ENCODE results near the gene IL15RA.
"Not testable (repeated sequence)": the region's sequence is repeated elsewhere in the genome, so short reads cannot be mapped to it uniquely, and the experiment has no call there.

The IL15RA gene

DNA sequence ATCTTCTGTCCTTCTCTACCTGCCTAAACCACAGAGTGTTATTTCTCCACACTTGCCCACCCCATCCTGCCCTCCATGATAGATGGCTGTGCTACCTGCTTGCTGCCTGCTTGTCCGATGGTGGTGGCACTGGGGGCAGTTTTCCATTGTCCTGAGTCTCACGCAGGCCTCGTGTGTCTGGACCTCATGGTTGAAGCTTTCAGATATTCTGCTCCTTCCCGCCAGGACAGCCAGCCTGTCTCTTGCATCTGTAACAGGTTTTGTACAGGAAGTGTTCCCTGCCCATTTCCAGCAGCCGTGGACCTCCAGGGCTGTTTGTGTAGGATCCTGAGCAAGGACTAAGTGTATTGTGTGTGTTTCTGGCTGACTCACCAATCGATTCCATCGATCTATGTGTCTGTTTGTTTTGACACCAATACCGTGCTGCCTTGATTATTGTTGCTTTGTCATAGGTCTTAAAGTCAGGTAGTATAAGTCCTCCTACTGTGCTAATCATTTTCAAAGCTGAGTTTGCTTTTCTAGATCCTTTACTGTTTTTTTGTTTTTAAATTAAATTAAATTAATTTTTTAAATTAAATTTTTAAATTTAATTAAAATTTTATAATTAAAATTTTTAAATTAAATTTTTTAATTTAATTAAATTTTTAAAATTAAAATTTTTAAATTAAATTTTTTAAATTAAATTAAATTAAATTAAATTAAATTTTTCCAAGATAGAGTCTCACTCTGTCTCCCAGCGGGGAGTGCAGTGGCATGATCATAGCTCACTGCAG lies 8.5 kb downstream of the IL15RA start:
- FAIRE-seq: peak; percentile 92

DNA sequence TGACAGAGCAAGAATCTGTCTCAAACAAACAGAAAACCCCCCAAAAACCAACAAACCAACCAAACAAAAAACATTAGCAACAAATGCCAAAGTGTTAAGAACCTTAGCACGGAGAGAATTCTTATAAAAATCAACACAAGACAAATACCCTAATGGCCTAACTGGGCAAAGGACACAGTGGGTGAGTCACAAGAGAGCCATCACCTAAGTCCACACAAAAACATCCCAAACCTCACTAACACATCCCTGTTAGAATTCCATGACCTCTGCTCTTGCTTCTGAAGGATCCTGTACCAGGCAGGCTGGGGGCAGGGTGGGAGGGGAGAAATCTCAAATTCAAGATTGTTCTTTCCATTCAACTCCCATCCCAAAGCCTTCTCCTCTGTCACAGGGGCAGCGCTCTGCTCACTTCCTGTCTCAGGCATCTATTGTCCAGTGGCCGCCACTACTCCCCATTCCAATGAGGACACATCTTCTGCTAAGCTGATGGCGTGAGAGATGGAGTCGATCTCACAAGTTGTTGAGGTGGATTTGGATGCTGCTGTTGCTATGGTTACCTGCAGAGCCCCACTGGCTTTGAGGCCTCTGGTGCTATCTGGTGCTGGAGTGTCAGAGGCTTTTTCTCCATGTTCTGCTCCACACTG lies 9.2 kb downstream of the IL15RA start:
- FAIRE-seq: no peak

DNA sequence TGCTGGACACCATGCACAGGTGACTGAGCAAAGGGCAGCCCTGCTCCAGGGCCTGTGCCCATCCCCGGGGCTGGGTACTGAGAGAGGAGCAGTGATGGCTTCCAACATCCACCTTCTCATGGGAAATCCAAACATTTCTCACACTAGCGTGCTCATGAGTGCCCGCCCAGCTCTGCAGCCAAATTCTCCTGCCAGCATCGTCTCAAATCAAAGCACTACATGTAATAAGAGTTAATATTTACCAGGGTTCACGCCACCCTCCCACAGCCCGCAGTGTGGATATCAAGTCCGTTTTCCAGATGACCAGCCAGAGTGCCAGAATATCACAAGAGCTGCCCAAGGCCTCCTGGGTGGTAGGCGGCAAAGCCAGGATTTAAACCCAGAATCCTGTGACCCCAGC lies 12.1 kb downstream of the IL15RA start:
- no peak for FAIRE-seq

DNA sequence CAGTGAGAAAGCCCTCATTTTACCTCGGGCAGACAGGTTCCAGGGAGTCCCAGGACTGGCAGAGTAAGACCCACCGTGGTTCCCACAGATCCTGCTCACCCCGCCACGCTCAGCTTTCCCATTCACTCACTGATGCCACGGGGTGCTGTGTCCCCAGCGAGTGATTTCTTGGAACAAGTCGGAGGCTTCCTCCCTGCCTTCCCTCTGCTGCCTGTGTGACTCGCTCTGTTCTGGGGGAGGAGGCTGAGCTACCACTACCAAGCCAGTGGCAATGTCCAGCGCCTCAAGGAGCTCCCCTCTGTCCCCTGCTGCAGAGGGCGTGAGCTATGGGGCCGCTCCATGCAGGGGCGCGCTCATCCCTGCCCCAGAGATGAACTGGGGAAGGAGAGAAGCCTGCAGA lies 12.6 kb downstream of the IL15RA start:
- no peak for FAIRE-seq

DNA sequence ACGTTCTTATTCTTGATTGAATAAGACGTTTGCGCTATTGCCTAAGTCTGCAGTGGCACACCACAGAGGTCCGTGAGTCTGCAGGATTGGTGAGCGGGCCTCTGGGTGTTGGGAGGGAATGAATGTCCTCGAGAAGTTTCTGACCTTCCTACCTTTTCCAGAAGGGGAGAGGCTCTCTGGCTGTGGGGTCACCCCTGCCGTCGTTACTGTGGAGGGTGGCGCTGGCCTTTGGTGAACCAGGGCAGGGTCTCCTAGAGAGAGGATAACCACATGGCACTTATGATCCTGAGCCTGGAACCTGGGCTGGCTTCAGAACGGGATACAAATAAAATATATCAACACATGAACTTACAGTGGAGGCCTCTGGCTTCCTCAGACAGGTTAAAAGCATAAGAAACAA lies 13.8 kb downstream of the IL15RA start:
- FAIRE-seq: no peak

DNA sequence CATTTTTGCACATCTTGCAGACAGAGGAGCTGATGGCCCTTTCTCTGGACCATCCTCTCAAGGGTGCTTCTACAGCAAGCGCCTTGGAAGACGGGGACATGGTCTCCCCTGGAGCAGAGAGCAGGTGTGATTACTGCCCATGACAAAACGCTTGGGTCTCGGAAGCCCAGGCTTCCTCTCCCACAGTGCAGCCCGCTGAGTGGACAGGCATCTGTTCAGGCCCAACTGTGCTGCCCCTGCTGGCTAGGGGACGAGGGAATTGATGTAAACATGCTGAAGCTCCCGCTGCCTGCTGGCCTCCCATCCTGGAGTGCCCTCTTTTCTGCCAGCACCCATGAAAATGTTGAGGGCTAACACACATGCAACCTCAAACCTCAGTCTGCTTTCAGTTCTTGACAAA lies 14.3 kb downstream of the IL15RA start:
- FAIRE-seq: no peak

DNA sequence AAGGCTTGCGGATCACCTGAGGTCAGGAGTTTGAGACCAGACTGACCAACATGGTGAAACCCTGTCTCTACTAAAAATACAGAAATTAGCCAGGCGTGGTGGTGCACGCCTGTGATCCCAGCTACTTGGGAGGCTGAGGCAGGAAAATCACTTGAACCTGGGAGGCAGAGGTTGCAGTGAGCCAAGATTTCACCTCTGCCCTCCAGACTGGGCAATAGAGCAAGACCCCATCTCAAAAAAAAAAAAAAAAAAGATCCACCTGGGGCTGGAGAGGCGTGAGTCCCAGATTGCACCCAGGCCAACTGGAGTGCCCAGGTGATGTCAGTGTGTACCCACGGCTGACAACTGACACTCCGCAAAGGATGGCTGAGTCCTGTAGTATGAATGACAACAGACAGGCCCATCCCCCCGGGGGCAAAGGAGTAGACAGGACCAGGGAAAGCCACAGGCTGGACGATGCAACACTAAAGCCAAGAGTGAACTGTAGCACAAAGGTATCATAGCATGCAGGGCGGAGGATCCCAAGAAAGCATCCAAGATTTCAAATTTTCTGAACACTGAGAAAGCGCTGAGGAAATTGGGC lies 14.9 kb downstream of the IL15RA start:
- not testable (repeated sequence) for FAIRE-seq

DNA sequence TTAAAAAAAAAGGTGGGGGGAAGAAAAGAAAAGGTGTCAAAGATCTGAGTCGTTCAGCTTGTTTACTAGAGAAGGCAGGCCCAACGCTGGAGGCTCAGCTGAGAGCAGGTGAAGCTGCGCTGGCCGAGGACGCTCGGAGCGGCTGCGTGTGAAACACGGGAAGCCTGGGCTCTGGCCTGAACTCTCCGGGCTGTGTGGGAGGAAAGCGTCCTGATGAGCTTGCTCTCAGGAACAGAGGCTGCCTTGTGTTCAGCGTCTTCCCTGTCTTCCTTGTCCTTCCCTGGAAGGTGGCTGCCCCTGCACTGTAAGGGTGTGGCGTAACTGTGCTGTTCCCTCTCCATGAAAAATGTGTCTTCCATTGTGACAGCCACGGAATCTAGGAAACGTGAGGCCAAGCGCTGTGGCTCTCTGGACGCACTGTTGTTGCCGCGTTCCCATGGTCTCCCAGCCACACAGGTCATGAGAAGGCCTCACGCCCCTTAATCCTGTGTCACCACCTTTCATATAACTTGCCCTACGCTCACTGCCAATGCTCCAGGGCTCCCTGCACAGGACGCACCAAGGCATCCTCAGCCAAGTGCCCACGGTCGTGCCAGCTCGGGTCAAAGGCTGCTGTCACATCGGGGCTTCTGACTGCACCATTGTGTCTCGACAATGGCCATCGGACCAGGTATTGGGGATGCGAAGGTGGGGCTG lies 15.8 kb downstream of the IL15RA start:
- FAIRE-seq: no peak

DNA sequence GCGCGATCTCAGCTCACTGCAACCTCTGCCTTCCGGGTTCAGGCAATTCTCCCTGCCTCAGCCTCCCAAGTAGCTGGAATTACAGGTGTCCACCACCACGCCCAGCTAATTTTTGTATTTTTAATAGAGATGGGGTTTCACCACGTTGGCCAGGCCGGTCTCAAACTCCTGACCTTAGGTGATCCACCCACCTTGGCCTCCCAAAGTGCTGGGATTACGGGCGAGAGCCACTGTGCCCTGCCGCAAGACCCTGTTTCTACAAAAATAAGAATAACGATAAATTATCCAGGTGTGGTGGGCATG lies 16.4 kb downstream of the IL15RA start:
- not testable (repeated sequence) for FAIRE-seq

DNA sequence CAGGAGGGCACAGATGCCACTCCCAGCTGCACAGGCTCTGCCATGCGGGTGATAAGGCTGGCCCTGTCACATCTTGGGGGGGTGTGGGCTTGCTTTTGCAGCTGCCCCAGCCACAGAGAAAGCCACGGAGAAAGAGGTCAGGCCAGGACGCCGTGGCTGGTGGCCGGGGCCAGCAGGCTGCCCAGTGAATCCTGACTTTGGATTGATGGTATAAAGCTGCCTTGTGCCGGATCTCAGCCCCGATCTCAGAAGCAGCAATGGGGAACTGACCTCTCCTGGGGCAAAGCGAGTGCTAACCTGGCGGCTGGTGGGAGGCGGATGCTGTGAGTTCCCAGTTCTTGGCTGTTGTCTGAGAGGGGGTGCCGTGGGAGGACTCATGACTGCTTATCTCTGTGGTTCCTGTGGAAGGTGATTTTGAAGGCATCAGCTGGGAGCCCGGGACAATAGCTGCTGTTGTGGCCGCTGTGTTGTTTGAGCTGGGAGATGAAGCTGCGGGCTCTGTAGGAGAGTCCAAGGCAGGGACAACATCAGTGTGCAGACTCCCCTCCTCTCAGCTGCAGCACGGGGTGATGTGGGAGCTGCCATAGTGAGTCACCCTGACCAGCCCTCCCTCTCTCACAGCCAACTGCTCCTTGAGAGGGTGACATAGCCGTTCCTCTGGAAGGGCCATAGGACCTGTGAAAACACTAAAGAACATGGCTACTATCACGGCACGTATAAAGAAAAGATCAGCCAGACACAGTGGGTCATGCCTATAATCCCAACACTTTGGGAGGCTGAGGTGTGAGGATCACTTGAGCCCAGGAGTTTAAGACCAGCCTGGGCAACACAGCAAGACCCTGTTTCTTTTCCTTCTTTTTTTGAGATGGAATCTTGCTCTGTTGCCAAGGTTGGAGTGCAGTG lies 17.0 kb downstream of the IL15RA start:
- FAIRE-seq: no peak

DNA sequence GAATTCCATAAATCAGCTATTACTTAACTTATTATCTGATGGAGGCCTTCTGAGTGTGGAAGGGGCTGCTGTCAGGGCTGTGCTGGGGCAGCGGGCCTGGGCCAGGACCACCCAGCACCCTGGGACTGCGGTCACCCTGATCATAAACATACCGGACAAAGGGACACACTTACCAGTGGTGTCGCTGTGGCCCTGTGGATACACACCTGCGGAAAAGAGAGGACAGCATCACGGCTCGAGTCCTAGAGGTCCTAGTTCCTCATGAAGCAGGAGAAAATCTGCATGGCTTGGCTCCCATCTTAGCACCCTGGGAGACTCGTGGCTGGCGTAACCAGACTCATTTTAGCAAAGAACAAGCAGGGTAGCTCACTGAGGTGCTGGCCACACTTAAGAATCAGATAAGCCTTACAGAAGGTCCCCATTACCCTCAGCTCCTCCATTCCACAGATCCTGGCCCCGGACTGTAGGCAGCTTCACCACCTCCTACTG lies 17.7 kb downstream of the IL15RA start:
- FAIRE-seq: no peak

DNA sequence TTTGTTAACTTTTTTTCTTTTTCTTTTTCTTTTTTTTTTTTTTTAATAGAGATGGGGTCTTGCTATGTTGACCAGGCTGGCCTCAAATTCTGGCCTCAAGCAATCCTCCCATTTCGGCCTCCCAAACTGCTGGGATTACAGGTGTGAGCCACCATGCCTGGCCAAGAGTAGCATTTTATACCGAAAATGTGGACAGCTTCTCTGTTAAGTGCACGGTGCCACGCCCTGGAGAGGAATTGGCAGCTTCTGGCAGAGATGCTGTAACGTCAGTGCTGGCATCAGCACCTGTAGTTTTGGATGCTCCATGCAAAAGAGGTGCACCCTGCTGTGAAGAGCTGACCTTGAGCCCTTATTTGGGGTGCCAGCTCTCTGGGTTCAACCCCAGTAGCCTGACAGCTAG lies 18.2 kb downstream of the IL15RA start:
- FAIRE-seq: no peak

DNA sequence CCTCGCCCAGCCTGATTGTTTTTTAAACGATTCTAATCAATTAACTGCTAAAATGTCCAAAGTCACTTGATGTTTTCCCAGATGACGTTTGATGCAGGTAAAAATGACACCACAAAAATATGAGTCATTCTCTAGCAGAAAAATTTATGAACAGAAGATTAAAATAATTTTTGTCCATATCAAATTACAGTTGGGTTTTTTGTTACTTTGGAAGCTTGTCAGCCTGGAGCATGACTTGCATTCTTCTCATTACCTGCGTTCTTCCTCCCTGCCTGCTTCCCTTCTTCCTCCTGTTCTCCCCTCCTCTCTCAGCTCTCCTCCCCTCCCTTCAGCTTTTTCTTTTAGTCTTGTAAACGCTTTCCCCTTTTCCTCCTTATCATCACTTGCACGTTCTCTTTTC lies 18.7 kb downstream of the IL15RA start:
- no peak for FAIRE-seq

DNA sequence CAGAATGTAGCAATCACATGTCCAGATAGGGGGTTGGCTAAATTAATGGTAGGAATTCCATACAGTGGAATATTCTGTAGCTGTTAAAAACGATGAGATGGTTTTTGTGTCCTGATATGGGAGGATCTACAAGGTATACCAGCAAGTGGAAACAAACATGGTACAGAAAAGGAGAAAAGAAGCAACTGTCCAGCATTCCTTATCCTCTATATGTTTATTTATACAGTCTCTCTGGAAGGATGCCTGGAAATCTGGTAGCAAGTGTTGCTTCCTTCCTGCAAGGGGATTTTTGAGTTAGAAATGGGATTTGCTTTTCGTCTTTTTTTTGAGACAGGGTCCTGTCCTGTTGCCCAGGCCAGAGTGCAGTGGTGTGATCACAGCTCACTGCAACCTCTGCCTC lies 19.3 kb downstream of the IL15RA start:
- no peak for FAIRE-seq

DNA sequence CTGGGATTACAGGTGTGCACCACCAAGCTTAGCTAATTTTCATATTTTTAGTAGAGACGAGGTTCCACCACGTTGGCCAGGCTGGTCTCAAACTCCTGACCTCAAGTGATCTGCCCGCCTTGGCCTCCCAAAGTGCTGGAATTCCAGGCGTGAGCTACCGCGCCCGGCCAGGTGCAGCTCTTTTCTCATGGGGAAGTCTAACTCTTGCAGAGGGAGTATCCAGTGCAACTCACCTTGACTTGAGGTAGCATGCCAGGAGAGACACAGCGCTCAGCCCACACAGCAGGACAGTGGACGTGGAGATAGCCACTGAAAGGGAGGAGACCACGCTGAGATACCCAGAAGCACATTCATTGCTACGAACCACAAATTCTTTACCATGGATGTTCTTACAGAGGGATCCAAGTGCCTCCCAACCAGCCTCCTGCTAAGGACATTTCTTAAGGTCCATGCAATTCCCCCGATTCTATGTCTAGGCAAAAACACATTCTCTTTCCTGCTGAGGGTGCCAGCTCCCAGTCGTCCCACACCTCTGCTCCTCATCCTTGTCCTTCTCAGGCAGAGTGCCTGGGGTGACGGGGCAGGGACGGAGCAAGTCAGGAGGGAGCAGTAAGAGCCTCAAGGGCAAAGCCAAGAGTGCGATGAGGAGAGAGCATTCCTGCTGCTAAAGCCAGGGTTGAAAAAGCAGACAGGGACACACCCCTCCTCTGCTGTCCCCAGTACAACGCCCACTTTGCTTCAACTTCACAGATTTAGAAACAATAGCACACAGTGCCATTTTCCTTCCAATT lies 21.0 kb downstream of the IL15RA start:
- FAIRE-seq: no peak

DNA sequence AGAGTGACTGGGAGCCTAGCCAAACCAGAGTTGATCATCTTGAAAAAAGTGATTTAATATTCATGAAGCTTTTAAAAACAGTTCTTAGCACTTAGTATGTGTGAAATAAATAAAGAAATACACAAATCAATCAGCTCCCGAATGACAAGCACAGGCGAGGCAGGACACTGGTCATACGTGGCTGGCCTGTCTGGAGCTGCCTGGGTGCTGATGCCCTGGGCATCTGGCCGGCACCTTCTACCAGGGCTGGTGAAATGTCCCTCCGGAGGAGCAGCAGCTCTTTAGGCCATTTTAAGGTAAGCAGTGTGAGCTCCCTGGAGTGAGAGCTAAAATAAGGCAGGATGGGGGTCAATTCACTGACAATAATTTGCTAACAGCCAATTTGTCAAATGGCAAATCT lies 23.7 kb downstream of the IL15RA start:
- FAIRE-seq: no peak

DNA sequence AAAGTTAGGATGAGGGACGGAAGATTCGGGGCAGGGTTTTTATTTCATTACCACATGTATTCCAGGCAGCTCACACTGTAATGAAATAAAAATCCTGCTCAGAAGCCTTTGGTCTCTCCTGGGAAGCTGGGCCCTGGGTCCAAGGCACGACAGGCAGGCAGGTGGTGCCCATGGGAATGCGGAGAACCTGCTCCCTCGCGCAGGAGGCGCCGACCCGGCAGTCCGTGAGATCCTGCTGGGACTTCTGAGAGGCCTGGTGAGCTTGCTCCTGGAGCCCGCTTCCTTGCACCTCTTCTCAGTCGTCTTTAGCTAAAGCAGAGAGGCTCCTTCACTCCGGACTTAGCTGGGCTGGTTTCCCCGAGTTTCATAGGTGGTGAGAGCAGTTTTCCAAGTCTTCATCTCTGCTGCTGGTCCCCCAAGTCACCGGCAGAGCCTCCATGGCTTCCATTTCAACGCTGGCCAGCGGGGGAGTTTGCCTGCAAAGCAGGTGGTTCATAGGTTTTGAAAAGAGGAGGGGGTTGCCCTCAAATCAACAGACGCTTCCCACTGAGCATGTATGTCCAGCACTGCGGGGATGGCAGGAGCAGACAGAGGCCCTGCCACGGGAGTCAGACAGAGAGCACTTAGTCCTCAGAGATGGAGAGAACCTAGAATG lies 24.5 kb downstream of the IL15RA start:
- no peak for FAIRE-seq

DNA sequence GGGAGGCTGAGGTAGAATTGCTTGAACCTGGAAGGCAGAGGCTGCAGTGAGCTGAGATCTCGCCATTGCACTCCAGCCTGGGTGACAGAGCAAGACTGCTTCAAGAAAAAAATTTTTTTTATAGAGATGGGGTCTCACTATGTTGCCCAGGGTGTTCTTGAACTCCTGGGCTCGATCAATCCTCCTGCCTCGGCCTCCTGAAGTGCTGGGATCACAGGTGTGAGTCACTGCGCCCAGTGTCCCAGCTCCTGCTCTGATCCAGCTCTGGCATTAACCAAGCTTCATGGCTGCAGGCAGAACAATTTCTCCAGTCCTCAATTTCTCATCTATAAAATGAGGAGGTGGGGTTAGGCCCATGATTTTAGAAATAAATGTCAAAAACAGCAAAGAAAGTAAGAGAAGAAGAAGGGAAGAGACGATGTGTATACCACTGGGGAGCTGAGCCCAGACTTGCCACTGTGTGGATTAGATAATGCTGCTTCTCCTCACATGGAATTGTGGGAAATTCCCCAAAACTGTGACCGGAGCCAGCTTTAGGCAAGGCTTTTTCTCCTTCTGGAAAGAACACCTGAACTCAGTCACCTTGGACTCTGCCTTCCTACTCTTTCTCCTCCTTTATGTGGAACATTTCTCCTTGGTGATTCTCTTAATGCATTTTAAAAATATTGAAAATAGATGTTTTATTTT lies 25.5 kb downstream of the IL15RA start:
- FAIRE-seq: no peak

DNA sequence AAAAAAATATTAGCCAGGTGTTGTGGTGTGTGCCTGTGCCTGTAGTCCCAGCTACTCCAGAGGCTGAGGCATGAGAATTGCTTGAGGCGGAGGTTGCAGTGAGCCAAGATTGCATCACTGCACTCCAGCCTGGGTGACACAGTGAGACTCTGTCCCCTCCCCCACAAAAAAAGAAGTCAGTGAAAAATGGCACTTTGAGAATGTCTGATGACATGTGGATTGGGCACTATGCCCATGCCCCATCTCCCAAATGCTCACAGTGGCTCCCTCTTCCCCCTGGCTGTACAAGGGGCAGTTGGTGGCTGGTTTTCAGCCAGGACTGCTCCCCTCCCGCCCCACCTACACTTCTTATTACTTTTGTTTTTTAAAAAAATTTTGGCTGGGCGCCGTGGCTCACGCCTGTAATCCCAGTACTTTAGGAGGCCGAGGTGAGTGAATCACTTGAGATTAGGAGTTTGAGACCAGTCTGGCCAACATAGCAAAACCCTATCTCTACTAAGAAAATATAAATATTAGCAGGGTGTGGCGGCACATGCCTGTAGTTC lies 26.1 kb downstream of the IL15RA start:
- FAIRE-seq: no peak

DNA sequence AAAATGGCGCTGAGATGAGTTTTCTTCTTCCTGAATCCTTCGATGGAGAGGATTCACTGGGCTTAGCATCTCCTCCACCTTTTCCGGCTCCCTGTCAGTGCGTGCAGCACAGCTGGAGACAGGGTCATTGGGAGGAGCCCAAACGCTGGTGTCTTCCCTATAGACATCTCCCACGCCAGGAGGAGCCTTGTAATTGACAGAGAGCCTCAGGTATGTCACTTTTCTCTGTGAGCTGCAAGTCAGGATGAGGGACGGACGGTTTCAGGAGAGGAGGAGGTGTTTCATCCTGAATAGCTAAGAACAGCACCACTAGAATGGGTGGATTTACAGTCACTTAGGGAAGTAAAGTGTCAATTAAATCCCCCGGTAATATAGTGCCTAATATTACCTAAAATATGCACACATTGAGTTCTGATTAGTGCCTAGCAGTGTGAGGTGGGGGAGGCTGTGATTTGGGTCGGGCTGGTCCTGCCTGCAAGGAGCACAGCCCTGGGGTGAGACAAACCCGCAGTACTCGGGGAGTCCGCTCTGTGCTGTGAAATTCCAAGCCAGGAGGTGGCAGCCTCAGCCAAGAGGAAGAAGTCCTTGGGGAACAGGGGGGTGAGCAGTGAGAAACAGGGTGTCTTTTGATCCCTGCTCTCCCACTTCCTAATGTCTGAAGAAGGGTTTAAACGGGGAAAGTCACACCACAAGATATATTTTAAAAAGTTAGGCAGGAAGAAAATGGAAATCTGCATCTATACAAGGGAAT lies 28.2 kb downstream of the IL15RA start:
- FAIRE-seq: no peak

Data from G401.6 (cell line).